HepG2 (cell line): ENCODE data around the gene SLC6A12. TPM values are rescaled to one million over a fixed set of nuclear protein-coding genes. Genes with fewer than 3 reads are reported as not detected.
A peak's percentile ranks its signal among the peaks of the same experiment; 100 is the strongest.

Experiments used
- GTF2F1 ChIP-seq: fragments of 150-350 bp; IDR thresholded peaks from 2 replicates; pipeline ENCODE4 v1.6.1; 2014; ENCODE audit warnings: low read length
- HOXA9 ChIP-seq: sonication (generic); formaldehyde crosslinking; IDR thresholded peaks from 2 replicates; pipeline ENCODE4 v1.8.1; 2022; ENCODE audit warnings: missing genetic modification reagents, mild to moderate bottlenecking, moderate library complexity, borderline replicate concordance
- MAZ ChIP-seq, 2 experiments: sonication (generic) in 1 of 2; formaldehyde crosslinking in 1 of 2; IDR thresholded peaks; 2 replicates each; pipeline versions ENCODE4 v1.5.0 to v1.6.1; 2012 to 2020; ENCODE audit warnings: low read depth in 2 of 2, mild to moderate bottlenecking in 2 of 2, borderline replicate concordance in 1 of 2, improper control_type of control experiment in 1 of 2, low read length in 1 of 2, missing genetic modification reagents in 1 of 2, moderate library complexity in 1 of 2
- MTF2 ChIP-seq: sonication (generic); formaldehyde crosslinking; IDR thresholded peaks from 2 replicates; pipeline ENCODE4 v1.5.0; 2020; ENCODE audit warnings: missing genetic modification reagents, borderline replicate concordance
- PAXIP1 ChIP-seq: sonication (generic); formaldehyde crosslinking; conservative IDR thresholded peaks from 2 replicates; pipeline ENCODE4 v1.4.0; 2020; ENCODE audit warnings: mild to moderate bottlenecking, missing genetic modification reagents, moderate library complexity
- POLR2G ChIP-seq: fragments of 200-400 bp; formaldehyde crosslinking; IDR thresholded peaks from 2 replicates; pipeline ENCODE4 v1.6.1; 2018; ENCODE audit warnings: mild to moderate bottlenecking, low read depth, low read length, moderate library complexity
- RNF219 ChIP-seq: sonication (generic); formaldehyde crosslinking; IDR thresholded peaks from 2 replicates; pipeline ENCODE4 v1.5.0; 2020; ENCODE audit warnings: mild to moderate bottlenecking, missing genetic modification reagents
- SOX5 ChIP-seq: IDR thresholded peaks from 2 replicates; pipeline ENCODE4 v1.6.1; 2016; ENCODE audit warnings: borderline replicate concordance
- SPEN ChIP-seq: sonication (generic); formaldehyde crosslinking; IDR thresholded peaks from 2 replicates; pipeline ENCODE4 v1.5.1; 2020; ENCODE audit warnings: low read depth, mild to moderate bottlenecking, missing genetic modification reagents
- TARDBP ChIP-seq: sonication (generic); formaldehyde crosslinking; IDR thresholded peaks from 2 replicates; pipeline ENCODE4 v1.8.0; 2022; ENCODE audit warnings: mild to moderate bottlenecking, missing genetic modification reagents
- YY1 ChIP-seq: IDR thresholded peaks from 2 replicates; pipeline ENCODE4 v1.6.1; 2011; ENCODE audit warnings: low read length, low read depth, moderate library complexity, mild to moderate bottlenecking; ENCODE audit not compliant: insufficient read depth, insufficient replicate concordance
- ZBTB34 ChIP-seq: sonication (generic); formaldehyde crosslinking; IDR thresholded peaks from 2 replicates; pipeline ENCODE4 v1.8.0; 2022; ENCODE audit warnings: mild to moderate bottlenecking, missing genetic modification reagents
- polyA plus RNA-seq, 8 experiments: library from polyadenylated mRNA; depleted of rRNA in 3 of 8; stranded (reverse) in 7 of 8; unstranded in 1 of 8; fragments of >200 nt; fragmentation: Illumina TruSeq in 4 of 8; extraction: Trizol in 4 of 8; gene quantifications; 2 replicates each; pipeline versions ENCODE4 v1.2.1 to v1.2.3, GENCODE V29; 2011 to 2016; ENCODE audit warnings: low read depth in 4 of 8, missing spikeins in 1 of 8, mixed read lengths in 1 of 8; ENCODE audit not compliant: insufficient read depth in 1 of 8
- total RNA-seq, 5 experiments: library from RNA; depleted of rRNA; stranded (reverse); fragments of >200 nt; fragmentation: Illumina TruSeq; extraction: Trizol; gene quantifications; 2 replicates each; pipeline ENCODE4 v1.2.3, GENCODE V29; 2016; ENCODE audit warnings: low read depth in 1 of 5

The SLC6A12 gene
- total and polyA plus RNA-seq, 2 of the 13 experiments (the other 11 are each of a cell fraction or from before 2014, with no cell fraction given) = 3.7 to 18.8 TPM

GRCh38 chr12:188910-189621 lies 24.9 kb downstream of the SLC6A12 start (continued):
- no peak for TF ChIP-seq ZBTB34
- no peak for TF ChIP-seq HOXA9 (CRISPR knock-in tag)
- peak; percentile 72 for TF ChIP-seq YY1
- TF ChIP-seq MAZ (IDR thresholded peaks at IDR 0.05; ENCODE audit: borderline replicate concordance, low read depth, low read length) = peak; percentile 31; the same call in 1 of the 2 replicates
- 0 out of 2 replicates have a peak, but pooled peaks have one; percentile 34 for TF ChIP-seq MAZ (CRISPR knock-in tag; IDR thresholded peaks at IDR 0.05; ENCODE audit: low read depth)
- peak; percentile 42; the same call in 1 of the 2 replicates for TF ChIP-seq MTF2
- no peak for TF ChIP-seq PAXIP1 (CRISPR knock-in tag)
- no peak for TF ChIP-seq RNF219 (CRISPR knock-in tag)
- no peak for TF ChIP-seq GTF2F1
- TF ChIP-seq SOX5 (CRISPR knock-in tag) = no peak
- TF ChIP-seq POLR2G = peak; percentile 52; the same call in 1 of the 2 replicates
- no peak for TF ChIP-seq TARDBP (CRISPR knock-in tag)
- TF ChIP-seq SPEN (CRISPR knock-in tag) = peak; percentile 42
